Activated CD4-positive, alpha-beta T cell treated with anti-CD3 and anti-CD28 coated beads, Interleukin-2, amount 50 U/mL, for 24 hours (primary cell): ENCODE measurements around the gene KIFC3.

Experiments
- DNase-seq, 2 donors: peaks; one replicate each; pipeline ENCODE4 v3.0.0-alpha.2; 2020; ENCODE audit warnings: low read depth in 1 of 2, low spot score in 1 of 2

Gene KIFC3

GRCh38 chr16:57766714-57767348, 35.5 kb downstream of the KIFC3 start:
- no peak for DNase-seq

- DNase-seq, result no peak
These were observed 37.0 kb downstream of the KIFC3 start for GRCh38 chr16:57765160-57765728.

GRCh38 chr16:57764341-57765159, 37.7 kb downstream of the KIFC3 start:
- DNase-seq, result no peak

GRCh38 chr16:57764006-57764340, 38.3 kb downstream of the KIFC3 start:
- no peak for DNase-seq

- DNase-seq, result no peak
These were observed 38.8 kb downstream of the KIFC3 start for GRCh38 chr16:57763285-57764005.

GRCh38 chr16:57762365-57763040, 39.8 kb downstream of the KIFC3 start:
- DNase-seq, result no peak

- DNase-seq, result no peak
These were observed 40.3 kb downstream of the KIFC3 start for GRCh38 chr16:57761957-57762356.

GRCh38 chr16:57761301-57761700, 41.0 kb downstream of the KIFC3 start:
- DNase-seq, result no peak

- DNase-seq, result no peak
These were observed 41.7 kb downstream of the KIFC3 start for GRCh38 chr16:57760357-57761160.

GRCh38 chr16:57759541-57760356, 42.5 kb downstream of the KIFC3 start:
- DNase-seq, result no peak

- no peak for DNase-seq
These were observed 43.2 kb downstream of the KIFC3 start for GRCh38 chr16:57759131-57759530.

- DNase-seq, result no peak
These were observed 43.8 kb downstream of the KIFC3 start for GRCh38 chr16:57758331-57759117.

GRCh38 chr16:57757883-57758282, 44.4 kb downstream of the KIFC3 start:
- DNase-seq, result no peak

- peak; percentile 81 to 92 for DNase-seq
These were observed 44.9 kb downstream of the KIFC3 start for GRCh38 chr16:57757326-57757786.

GRCh38 chr16:57756424-57757325, 45.6 kb downstream of the KIFC3 start:
- no peak for DNase-seq

- no peak for DNase-seq
These were observed 46.4 kb downstream of the KIFC3 start for GRCh38 chr16:57755726-57756423.

GRCh38 chr16:57755061-57755684, 47.1 kb downstream of the KIFC3 start:
- DNase-seq, result no peak
